ENCODE data around the gene ELK3. TPM values are rescaled to one million over a fixed set of nuclear protein-coding genes. Genes with fewer than 3 reads are reported as not detected.

The ELK3 gene
- total and polyA plus RNA-seq, 2 experiments from 2014 or later: 5.5 to 8.3 TPM

DNA sequence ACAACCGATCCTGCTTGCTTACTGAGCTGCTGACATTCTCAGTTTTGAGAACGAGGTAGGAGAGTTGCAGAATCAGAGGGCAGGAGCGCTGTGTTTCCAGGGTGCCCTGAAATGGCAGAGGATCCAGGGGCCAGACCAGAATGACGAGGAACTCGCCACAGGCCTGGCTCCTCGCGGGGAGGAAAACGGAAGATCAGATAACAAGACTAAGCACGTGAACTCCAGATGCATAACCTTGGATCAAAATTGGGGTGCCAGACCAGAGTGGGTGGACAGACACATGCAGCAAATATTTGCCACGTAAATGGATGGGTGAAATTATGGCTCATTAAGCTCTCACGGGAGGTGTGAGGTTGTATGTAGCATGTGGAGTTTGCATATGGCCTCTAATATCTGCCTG is 46.5 kb downstream of the ELK3 start:
- Histone ChIP-seq H3K36me3 (ENCODE audit: insufficient read depth) (no peaks in the 10 kb centered on the region), H3K4me3 (no peak overlapping the region), H3K4me2 (no peak overlapping the region), H3K27ac (ENCODE audit: low read depth) (no peak overlapping the region), H3K27me3 (ENCODE audit: insufficient read depth) (no peaks in the 10 kb centered on the region), H3K9me2 (ENCODE audit: insufficient read depth) (no peaks in the 10 kb centered on the region), H2AFZ (no peak overlapping the region), H3K4me1 (ENCODE audit: insufficient read depth) (no peaks in the 10 kb centered on the region), H4K20me1 (replicated peaks; ENCODE audit: insufficient read depth) (peaks cover 4% of the 10 kb centered on the region; the same call in 1 of the 2 replicates), H3K79me2 (replicated peaks; ENCODE audit: insufficient read depth) (no peaks in the 10 kb centered on the region), H3F3A (replicated peaks; ENCODE audit: low read depth) (no peaks in the 10 kb centered on the region)
- Mint-ChIP-seq H3K9me3 (no peaks in the 10 kb centered on the region), H3K27ac (no peak overlapping the region), H3K4me1 (peaks cover 4% of the 10 kb centered on the region), H3K4me3 (no peak overlapping the region), H3K27me3 (ENCODE audit: insufficient read depth, low read depth, poor library complexity) (peaks cover 8% of the 10 kb centered on the region), H3K36me3 (ENCODE audit: low read depth) (no peaks in the 10 kb centered on the region)
- DNase-seq (ENCODE audit: low spot score): no peak
- TF ChIP-seq NANOG (IDR thresholded peaks at IDR 0.05; ENCODE audit: borderline replicate concordance) (no peak), EZH2 (IDR thresholded peaks at IDR 0.05; ENCODE audit: low read depth, unreplicated experiment) (no peak), ZNF331 (CRISPR knock-in tag; IDR thresholded peaks at IDR 0.05; ENCODE audit: low read depth) (no peak), CREB1 (CRISPR knock-in tag; IDR thresholded peaks at IDR 0.05; ENCODE audit: low read depth) (no peak), JUNB (IDR thresholded peaks at IDR 0.05; ENCODE audit: unreplicated experiment) (no peak), STAT1 (IDR thresholded peaks at IDR 0.05; ENCODE audit: unreplicated experiment) (no peak), EZH2phosphoT487 (IDR thresholded peaks at IDR 0.05; ENCODE audit: unreplicated experiment) (no peak), ZNF114 (CRISPR knock-in tag; IDR thresholded peaks at IDR 0.05) (no peak), POLR2AphosphoS5 (IDR thresholded peaks at IDR 0.05; ENCODE audit: low read depth) (no peak)
- TF ChIP-seq, protein P1, sequence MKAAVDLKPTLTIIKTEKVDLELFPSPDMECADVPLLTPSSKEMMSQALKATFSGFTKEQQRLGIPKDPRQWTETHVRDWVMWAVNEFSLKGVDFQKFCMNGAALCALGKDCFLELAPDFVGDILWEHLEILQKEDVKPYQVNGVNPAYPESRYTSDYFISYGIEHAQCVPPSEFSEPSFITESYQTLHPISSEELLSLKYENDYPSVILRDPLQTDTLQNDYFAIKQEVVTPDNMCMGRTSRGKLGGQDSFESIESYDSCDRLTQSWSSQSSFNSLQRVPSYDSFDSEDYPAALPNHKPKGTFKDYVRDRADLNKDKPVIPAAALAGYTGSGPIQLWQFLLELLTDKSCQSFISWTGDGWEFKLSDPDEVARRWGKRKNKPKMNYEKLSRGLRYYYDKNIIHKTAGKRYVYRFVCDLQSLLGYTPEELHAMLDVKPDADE (IDR thresholded peaks at IDR 0.05): no peak
- TF ChIP-seq, protein P2, sequence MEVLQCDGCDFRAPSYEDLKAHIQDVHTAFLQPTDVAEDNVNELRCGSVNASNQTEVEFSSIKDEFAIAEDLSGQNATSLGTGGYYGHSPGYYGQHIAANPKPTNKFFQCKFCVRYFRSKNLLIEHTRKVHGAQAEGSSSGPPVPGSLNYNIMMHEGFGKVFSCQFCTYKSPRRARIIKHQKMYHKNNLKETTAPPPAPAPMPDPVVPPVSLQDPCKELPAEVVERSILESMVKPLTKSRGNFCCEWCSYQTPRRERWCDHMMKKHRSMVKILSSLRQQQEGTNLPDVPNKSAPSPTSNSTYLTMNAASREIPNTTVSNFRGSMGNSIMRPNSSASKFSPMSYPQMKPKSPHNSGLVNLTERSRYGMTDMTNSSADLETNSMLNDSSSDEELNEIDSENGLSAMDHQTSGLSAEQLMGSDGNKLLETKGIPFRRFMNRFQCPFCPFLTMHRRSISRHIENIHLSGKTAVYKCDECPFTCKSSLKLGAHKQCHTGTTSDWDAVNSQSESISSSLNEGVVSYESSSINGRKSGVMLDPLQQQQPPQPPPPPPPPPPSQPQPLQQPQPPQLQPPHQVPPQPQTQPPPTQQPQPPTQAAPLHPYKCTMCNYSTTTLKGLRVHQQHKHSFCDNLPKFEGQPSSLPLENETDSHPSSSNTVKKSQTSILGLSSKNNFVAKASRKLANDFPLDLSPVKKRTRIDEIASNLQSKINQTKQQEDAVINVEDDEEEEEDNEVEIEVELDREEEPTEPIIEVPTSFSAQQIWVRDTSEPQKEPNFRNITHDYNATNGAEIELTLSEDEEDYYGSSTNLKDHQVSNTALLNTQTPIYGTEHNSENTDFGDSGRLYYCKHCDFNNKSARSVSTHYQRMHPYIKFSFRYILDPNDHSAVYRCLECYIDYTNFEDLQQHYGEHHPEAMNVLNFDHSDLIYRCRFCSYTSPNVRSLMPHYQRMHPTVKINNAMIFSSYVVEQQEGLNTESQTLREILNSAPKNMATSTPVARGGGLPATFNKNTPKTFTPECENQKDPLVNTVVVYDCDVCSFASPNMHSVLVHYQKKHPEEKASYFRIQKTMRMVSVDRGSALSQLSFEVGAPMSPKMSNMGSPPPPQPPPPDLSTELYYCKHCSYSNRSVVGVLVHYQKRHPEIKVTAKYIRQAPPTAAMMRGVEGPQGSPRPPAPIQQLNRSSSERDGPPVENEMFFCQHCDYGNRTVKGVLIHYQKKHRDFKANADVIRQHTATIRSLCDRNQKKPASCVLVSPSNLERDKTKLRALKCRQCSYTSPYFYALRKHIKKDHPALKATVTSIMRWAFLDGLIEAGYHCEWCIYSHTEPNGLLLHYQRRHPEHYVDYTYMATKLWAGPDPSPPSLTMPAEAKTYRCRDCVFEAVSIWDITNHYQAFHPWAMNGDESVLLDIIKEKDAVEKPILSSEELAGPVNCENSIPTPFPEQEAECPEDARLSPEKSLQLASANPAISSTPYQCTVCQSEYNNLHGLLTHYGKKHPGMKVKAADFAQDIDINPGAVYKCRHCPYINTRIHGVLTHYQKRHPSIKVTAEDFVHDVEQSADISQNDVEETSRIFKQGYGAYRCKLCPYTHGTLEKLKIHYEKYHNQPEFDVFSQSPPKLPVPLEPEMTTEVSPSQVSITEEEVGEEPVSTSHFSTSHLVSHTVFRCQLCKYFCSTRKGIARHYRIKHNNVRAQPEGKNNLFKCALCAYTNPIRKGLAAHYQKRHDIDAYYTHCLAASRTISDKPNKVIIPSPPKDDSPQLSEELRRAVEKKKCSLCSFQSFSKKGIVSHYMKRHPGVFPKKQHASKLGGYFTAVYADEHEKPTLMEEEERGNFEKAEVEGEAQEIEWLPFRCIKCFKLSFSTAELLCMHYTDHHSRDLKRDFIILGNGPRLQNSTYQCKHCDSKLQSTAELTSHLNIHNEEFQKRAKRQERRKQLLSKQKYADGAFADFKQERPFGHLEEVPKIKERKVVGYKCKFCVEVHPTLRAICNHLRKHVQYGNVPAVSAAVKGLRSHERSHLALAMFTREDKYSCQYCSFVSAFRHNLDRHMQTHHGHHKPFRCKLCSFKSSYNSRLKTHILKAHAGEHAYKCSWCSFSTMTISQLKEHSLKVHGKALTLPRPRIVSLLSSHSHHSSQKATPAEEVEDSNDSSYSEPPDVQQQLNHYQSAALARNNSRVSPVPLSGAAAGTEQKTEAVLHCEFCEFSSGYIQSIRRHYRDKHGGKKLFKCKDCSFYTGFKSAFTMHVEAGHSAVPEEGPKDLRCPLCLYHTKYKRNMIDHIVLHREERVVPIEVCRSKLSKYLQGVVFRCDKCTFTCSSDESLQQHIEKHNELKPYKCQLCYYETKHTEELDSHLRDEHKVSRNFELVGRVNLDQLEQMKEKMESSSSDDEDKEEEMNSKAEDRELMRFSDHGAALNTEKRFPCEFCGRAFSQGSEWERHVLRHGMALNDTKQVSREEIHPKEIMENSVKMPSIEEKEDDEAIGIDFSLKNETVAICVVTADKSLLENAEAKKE (CRISPR knock-in tag; IDR thresholded peaks at IDR 0.05): no peak
- TF ChIP-seq, protein P3, sequence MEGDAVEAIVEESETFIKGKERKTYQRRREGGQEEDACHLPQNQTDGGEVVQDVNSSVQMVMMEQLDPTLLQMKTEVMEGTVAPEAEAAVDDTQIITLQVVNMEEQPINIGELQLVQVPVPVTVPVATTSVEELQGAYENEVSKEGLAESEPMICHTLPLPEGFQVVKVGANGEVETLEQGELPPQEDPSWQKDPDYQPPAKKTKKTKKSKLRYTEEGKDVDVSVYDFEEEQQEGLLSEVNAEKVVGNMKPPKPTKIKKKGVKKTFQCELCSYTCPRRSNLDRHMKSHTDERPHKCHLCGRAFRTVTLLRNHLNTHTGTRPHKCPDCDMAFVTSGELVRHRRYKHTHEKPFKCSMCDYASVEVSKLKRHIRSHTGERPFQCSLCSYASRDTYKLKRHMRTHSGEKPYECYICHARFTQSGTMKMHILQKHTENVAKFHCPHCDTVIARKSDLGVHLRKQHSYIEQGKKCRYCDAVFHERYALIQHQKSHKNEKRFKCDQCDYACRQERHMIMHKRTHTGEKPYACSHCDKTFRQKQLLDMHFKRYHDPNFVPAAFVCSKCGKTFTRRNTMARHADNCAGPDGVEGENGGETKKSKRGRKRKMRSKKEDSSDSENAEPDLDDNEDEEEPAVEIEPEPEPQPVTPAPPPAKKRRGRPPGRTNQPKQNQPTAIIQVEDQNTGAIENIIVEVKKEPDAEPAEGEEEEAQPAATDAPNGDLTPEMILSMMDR (conservative IDR thresholded peaks at IDR 0.05; ENCODE audit: low read depth in 2 of 2): no peak
- TF ChIP-seq, protein P4, sequence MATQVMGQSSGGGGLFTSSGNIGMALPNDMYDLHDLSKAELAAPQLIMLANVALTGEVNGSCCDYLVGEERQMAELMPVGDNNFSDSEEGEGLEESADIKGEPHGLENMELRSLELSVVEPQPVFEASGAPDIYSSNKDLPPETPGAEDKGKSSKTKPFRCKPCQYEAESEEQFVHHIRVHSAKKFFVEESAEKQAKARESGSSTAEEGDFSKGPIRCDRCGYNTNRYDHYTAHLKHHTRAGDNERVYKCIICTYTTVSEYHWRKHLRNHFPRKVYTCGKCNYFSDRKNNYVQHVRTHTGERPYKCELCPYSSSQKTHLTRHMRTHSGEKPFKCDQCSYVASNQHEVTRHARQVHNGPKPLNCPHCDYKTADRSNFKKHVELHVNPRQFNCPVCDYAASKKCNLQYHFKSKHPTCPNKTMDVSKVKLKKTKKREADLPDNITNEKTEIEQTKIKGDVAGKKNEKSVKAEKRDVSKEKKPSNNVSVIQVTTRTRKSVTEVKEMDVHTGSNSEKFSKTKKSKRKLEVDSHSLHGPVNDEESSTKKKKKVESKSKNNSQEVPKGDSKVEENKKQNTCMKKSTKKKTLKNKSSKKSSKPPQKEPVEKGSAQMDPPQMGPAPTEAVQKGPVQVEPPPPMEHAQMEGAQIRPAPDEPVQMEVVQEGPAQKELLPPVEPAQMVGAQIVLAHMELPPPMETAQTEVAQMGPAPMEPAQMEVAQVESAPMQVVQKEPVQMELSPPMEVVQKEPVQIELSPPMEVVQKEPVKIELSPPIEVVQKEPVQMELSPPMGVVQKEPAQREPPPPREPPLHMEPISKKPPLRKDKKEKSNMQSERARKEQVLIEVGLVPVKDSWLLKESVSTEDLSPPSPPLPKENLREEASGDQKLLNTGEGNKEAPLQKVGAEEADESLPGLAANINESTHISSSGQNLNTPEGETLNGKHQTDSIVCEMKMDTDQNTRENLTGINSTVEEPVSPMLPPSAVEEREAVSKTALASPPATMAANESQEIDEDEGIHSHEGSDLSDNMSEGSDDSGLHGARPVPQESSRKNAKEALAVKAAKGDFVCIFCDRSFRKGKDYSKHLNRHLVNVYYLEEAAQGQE (IDR thresholded peaks at IDR 0.05; ENCODE audit: unreplicated experiment): no peak
- ATAC-seq: no peak

Data from GM23338 (cell line).